Spleen (tissue), 7 donors: Measurements from ENCODE around the gene PBX1.

Experiments
- POLR2A ChIP-seq, 3 donors: fragments of 450-650 bp; IDR thresholded peaks; one replicate each; pipeline ENCODE4 v1.5.1; 2017; ENCODE audit warnings: antibody characterized with exemption in 3 of 3, mild to moderate bottlenecking in 1 of 3
- POLR2AphosphoS5 ChIP-seq, 3 donors: sonication (generic); formaldehyde crosslinking; IDR thresholded peaks; one replicate each; pipeline ENCODE4 v1.5.1; 2017; ENCODE audit warnings: antibody characterized with exemption in 3 of 3
- TF ChIP-seq, protein P1 (sequence below), 11 experiments: fragments of 200-600 bp in 7 of 11; fragments of 450-650 bp in 4 of 11; sonication (generic) in 4 of 11; IDR thresholded peaks in 8 of 11; conservative IDR thresholded peaks in 3 of 11; 1 replicate in 7 of 11; 2 replicates in 4 of 11; pipeline versions ENCODE4 v1.4.0 to v1.8.0; 2016 to 2021; ENCODE audit warnings: antibody characterized with exemption in 11 of 11, inconsistent platforms in 4 of 11, mild to moderate bottlenecking in 1 of 11
- donor health status: DM: no; HTN: no; CAD: no; lungs with moderate emphysema.
- donor health status: DM: no; HTN: no; CAD: no.
- donor health status: DM: no; HTN: no; CAD: no.

DNA sequence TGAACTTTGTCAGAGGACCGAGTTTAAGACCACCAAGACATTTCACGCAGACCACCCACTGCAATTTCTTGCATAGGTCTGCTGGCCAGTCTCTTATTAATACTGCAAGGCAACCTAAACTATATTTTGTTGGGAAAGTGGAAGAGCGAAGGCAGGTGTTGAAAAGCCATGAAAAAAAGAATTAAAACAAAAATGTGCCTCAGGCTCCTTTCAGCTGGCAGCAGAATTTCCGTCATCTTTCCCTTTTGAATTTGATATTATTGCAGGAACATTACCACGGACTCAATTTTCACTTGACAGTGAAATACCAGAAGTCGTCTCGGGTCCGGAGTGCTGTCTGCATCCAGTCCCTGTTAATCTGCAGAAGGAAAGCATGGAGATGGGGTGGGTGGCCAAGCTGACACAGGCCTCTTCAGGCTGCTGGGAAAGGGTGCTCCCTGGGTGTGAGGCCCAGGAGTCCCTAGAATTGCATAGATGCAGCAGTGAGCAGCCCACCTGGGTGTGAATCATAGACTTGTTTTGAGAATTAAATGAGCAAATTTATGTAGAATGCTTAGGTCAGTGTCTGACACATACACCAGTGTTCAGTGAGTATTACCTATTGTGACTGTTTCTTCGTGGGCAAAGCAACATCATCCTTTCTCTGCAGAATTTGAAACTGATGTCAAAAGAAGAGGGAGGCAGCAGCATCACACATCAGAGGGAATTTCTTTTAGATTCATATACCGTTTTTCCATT is 150.7 kb downstream of the PBX1 start:
- TF ChIP-seq, protein P1, sequence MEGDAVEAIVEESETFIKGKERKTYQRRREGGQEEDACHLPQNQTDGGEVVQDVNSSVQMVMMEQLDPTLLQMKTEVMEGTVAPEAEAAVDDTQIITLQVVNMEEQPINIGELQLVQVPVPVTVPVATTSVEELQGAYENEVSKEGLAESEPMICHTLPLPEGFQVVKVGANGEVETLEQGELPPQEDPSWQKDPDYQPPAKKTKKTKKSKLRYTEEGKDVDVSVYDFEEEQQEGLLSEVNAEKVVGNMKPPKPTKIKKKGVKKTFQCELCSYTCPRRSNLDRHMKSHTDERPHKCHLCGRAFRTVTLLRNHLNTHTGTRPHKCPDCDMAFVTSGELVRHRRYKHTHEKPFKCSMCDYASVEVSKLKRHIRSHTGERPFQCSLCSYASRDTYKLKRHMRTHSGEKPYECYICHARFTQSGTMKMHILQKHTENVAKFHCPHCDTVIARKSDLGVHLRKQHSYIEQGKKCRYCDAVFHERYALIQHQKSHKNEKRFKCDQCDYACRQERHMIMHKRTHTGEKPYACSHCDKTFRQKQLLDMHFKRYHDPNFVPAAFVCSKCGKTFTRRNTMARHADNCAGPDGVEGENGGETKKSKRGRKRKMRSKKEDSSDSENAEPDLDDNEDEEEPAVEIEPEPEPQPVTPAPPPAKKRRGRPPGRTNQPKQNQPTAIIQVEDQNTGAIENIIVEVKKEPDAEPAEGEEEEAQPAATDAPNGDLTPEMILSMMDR (IDR thresholded peaks at IDR 0.05 in 8 of 11, conservative IDR thresholded peaks at IDR 0.05 in 3 of 11): no peak
- TF ChIP-seq POLR2A (IDR thresholded peaks at IDR 0.05) (no peak), POLR2AphosphoS5 (IDR thresholded peaks at IDR 0.05) (no peak)
